GM18511 (cell line): ENCODE data around the gene EDDM3A.
"Not testable (repeated sequence)": the region's sequence is repeated elsewhere in the genome, so short reads cannot be mapped to it uniquely, and the experiment has no call there.

Experiments
- ATAC-seq: cut with Tn5 transposase; IDR thresholded peaks from one replicate; pipeline ENCODE4 v1.9.1; 2021; ENCODE audit warnings: mild to moderate bottlenecking, moderate library complexity; ENCODE audit not compliant: unreplicated experiment

EDDM3A gene

DNA sequence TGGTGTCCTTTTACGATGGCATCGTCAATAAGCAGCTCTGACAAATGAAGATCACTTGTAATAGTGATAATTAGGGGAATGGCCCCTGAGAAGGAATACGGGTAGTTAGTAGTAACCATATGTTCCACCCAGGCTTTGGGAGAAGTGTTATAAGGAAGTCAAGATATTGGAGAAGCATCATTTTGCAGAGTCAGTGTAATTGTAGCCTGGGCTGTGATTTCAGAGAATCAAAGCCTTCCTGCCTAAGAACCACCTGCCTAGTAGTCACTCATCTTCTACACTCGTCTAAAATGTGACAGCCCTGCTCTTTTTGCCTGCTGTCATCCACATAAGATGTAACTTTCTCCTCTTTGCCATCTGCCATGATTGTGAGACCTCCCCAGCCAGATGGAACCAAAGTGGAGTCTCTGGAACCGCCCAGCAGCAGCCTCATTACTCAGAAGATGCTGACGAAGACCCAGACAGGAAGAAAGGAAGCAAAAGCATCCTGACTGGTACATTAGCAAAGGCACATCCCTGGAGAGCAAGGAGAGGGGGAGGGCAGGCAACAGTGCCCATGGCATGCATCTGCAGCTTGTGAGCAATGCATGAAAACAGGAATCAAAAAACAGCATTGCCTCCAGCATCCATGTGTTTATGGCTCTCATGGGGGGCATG is 12.6 kb upstream of the EDDM3A start:
- ATAC-seq = no peak

DNA sequence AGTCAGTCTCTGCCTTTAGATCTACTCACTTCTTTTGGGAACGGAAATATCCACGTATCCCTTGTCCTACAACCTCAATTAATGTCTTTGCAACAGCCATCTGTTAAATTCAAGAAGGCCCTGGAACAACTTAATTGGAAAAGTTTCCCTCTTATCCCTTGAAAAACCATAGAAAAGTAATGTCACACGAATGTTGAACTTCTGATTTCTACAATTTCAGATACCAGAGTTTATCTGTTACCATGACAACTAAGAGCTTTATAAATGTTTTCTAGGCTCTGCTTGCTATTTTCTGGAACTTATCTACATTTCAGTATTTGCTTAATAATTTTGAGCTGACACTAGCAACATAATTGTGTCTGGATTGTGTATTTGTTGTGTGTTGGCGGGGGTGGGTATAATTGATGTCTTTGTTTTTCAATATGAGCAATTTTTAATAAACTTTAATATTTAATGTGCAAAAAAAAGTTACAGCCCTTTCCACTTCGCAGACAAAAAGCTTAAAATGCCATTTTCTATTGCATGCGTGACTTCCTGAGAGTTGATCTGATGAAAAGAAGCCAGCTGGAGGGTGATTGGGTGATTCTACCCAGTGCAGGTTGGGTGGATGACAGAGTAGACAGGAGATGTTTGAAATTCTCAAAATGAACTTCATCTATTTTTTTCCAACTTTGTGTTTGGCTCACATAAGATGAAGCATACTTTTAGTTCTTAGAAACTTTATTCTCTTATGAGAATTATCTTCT is 11.8 kb upstream of the EDDM3A start:
- ATAC-seq = no peak

DNA sequence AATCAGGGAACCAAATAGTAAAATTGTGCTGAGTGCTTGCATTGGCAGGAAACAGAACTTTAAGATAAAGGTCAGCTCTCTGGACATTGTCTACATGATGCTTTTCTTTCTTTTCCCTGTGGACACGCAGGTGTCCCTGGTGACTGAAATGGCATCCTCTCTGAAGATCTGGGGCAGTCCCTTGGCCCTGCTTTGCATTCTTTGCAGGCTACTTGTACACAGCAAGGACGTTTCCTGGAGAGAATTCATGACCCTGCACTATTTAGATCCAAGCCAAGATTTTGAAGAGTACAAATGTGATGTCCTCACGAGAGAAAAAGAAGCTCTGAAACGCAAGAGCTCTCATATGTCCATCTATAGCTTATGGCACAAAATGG is 11.3 kb upstream of the EDDM3A start:
- ATAC-seq = no peak

DNA sequence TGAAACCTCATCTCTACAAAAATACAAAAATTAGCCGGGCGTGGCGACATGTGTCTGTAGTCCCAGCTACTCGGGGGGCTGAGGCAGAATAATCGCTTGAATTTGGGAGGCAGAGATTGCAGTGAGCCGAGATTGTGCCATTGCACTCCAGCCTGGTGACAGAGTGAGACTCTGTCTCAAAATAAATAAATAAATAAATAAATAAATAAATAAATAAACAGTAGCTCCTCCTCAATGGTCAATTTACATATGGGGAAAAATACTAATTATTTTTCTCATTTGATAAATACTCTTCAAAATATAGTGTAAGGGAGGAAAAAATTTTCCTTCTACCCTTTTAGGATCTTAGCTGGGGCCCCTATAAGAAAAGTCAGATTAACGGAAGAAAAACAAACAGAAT is 7.4 kb upstream of the EDDM3A start:
- not testable (repeated sequence) for ATAC-seq

DNA sequence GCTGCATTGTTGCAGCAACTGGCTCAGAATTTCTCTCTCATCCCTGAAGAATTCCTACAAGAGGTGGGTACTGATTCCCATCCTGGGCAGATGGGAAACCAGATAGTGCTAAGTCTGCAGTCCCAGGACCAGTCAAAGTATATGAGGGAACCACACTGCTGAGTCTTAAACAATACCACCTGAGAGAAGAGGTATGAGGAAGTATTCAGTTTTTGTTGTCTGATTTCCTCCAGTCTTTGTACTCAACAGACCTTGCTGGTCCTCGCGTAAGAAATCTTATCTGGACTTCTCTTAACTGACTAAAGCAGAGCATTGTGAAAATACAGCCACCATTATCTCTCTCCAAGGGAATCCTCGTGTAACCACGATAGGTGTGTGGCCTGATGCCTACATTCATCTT is 3.6 kb upstream of the EDDM3A start:
- ATAC-seq = no peak

DNA sequence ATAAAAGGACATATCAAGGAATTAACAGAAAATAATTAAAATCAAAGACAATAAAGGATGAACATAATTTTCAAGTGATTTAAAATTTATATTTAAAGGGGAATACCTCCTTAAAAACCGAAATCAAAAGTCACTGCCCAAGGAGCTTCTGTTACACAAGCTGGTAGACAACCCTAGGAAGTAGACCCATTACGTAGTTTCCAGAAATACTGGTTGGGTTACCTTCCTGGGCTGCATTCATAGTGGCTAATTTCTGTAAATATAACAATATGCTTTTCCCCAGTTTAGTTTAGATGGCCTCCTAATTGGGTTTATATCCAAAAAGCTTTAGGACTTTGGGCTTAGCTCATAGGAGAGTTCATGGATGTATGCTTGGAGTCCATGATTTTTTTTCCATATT is 2.1 kb upstream of the EDDM3A start:
- ATAC-seq = no peak

DNA sequence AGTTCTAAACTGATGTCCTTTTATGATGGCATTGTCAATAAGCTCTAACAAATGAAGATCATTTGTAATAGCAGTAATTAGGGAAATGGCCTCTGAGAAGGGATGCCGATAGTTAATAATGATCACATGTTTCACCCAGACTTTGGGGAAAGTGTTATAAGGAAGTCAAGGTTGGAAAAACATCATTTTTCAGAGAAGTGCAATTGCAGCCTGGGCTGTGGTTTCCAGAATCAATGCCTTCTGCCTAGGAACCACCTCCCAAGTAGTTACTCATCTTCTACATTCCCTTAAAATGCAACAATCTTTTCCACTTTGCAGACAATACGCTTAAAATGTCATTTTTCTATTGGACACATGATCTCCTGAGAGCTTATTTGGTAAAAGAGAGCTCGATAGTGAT is 879 bp downstream of the EDDM3A start:
- no peak for ATAC-seq

DNA sequence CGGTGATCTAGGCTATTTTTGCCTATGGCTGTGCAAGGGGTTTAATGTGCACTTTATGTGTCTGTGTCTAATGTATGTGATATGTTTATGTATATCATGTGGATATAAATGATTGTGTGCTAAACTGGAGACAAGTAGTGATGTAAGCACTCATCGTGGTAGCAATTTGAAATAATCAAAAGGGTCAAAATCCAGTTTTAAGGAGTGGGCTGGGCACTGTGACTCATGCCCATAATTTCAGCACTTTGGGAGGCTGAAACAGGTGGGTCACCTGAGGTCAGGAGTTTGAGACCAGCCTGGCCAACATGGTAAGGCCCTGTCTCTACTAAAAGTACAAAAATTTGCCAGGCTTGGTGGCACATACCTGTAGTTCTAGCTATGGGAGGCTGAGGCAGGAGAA is 2.8 kb downstream of the EDDM3A start:
- no peak for ATAC-seq

DNA sequence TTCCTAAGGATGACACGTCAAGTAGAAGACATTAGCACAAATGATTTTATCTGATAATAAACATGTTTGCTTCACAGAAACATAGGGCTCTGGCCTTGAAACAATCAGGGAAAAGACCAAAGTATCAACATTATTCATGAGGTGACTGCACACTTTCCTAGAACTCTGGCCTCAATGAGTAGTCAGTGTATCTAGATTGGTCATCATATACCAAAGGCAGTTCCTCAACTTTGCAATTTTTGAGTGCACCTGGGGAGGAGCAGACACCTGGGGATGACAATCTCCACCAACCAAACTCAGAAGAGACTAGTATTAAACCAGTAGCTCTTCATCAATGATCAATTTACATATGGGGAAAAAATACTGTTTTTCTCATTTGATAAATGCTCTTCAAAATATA is 4.5 kb downstream of the EDDM3A start:
- ATAC-seq = no peak

DNA sequence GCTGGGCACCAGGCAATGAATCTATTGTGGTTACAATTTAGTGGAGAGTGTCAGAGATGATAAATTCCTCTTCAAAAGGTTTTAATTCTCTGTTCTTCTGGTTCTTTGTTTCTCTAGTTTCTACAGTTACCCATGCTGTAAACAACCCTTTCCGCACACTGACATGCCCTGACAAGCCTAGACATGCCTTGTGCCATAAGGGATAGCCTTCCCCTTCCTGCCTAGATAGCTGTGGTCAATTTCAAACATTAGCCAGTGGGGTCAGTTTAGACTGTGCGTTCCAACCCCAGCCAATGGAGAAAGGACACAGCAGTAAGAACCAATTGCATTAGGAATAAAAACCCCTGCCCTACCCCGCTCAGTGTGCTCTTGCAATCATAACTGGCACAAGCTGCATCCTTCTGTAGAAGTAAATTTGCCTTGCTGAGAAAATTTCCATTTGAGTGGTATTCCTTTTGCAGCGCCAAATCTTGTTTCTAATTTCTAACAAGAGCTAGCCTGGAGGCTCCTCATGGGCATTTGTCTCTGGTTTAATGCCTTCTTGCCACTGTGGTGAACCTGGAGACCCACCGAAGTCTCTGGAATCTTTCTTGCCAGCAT is 6.4 kb downstream of the EDDM3A start:
- ATAC-seq = no peak

DNA sequence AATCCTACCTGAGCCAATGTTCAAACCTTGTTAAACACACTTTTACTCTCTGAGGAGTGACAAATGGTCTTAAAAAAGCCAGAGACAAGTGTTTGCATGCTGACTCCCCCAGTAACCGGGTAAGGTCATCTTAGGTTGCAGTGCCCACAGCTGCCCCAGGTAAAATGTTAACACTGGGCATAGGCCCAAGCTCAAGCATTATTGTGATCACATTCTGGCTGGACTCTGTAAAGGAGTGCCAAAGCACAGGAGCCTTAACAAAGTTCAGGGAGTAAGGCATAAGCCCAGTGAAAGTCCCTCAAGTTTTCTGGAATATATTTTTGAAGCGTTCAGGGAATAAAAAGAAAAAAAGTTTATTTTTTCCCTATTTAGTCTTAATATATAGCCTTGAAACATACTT is 8.6 kb downstream of the EDDM3A start:
- ATAC-seq = no peak

DNA sequence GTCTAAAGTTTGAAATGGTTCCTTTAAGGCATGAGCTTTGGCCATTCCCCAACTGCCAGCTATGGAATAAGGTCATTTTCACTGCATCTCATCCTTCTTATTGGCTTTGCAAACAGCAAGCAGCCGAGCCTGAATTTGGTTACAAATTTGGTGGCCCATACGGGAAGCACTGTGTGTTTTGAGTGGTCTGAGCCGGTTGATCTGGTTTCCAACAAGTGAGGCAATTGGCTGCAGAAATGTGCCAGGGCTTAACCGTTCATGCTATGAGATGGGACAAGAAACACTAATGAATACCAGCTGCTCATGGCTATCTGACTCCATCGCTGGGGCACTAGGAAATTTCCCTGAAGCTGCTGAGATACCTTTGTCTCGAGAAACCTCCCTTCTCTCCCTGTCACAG is 9.3 kb downstream of the EDDM3A start:
- no peak for ATAC-seq

DNA sequence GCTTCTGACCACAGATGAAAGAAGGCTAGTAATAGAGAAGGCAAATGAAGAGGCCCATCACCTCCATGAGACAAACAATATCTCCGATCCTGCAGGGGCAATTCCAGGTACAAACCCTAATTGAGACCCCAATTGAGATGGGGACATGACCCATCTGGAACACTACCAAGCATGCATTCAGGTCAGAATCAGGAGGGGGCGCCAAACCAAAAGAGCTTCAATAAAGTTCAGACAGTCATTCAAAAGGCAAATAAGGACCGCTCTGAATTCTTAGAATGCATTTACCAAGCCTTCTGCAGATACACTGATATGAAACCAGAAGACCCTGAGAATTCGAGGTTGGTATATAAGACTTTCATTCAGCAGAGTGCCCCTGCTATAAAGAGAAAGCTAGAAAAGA is 12.3 kb downstream of the EDDM3A start:
- ATAC-seq = no peak

DNA sequence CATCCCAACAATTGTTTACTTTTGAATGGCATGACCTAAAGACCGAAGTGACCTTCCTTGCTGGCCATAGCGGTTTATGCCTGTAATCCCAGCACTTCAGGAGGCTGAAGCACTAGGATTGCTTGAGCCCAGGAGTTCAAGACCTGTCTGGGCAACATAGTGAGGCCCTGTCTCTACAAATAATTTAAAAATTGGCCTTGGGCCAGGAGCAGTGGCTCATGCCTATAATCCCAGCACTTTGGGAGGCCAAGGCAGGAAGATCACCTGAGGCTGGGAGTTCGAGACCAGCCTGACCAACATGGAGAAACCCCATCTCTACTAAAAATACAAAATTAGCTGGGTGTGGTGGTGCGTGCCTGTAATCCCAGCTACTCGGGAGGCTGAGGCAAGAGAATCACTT is 13.8 kb downstream of the EDDM3A start:
- ATAC-seq = not testable (repeated sequence)

DNA sequence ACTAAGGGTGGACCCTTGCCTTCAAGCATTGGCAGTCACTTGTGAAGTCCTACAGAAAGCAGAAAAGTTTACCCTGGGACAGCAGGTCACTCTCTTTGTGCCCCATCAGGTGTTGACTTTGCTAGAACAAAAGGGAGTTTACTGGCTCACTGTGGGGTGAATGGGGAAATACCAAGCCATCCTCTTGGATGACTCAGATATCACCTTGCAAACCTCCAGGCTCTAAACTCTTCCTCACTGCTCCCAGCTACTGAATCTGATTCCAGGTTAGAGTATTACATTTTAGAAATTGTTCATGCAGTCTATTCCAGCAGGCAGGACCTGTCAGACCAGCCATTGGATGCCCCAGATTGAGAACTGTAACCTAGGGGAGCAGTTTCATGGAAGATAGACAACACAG is 15.3 kb downstream of the EDDM3A start:
- no peak for ATAC-seq

DNA sequence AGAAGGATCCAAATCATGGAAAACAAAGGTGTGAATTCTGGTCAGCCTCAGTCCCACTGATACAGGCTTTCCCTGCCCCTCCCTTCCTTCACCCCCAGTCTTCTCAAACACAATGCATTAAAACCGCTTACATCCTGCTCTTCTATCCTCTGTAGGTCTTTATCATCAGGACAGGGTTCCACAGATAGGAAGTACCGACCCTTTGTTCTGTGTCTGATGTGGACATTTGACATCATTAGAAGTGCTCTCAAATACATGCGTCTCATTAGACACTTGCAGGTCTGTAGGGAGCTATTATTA is 22.9 kb downstream of the EDDM3A start:
- no peak for ATAC-seq

DNA sequence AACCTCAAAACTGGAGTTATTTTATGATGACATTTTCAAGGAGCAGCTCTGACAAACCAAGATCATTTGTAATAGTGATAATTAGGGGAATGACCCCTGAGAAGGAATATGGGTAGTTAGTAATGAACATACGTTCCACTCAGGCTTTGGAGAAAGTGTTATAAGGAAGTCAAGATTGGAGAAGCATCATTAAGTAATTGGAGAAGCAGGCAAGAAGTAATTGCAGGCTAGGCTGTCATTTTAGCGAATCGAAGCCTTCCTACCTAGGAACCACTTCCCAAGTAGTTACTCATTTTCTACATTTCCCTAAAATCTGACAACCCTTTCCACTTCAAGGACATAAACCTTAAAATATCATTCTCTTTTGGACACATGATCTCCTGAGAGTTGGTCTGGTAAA is 23.7 kb downstream of the EDDM3A start:
- no peak for ATAC-seq

DNA sequence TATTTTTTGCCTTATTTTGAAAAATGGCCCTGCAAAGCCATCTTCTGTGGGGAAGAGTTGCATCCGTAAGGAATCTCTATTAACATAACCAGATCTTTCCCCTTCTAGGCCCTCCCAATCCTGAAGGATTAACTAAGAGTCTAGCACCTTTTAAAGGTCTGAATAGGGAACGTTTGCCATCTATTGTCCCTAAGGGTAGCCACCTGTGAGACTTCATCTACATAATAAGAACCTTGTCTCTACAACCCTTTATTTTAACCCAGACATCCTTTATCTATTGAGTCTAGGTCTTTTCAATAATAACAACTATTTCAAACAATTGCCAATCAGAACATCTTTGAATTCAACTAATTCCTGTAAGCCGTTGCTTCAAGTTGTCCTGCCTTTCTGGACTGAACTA is 27.0 kb downstream of the EDDM3A start:
- no peak for ATAC-seq

DNA sequence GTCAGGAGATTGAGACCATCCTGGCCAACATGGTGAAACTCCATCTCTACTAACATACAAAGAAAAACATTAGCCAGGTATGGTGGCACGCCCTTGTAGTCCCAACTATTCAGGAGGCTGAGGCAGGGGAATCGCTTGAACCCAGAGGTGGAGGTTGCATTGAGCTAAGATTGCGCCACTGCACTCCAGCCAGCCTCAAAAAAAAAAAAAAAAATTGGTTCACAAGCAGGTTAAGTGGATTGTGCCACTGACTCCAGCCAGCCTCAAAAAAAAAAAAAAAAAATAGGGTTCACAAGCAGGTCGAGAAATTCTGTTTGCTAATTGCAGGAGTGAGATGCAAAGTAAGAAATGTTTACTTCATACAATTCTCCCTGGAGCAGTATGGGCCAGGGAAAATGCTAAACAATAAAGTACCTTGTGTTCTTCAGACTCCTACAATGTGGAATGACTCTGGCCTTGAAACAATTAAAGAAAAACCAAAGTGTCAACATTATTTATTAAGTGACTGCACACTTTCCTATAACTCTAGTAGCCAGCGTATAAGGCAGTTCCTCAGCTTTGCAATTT is 28.7 kb downstream of the EDDM3A start:
- no peak for ATAC-seq

DNA sequence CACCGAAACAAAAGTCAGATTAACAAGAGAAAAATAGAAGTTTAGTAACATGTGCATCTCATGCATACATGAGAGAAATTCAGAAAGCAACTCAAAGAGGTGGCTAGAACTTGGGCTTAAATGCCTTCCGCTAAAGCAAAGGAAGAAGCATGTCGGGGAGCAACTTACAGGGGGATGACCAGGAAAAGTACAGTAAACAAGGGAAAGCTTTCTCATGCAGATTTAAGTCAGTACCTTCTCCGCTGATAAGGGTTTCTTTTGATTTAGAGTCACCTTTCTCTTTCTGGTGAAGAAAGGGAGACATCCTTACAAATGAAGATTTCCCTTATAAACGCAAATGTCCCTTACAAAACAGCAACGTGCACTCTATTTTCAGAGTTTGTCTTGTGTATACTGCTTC is 29.4 kb downstream of the EDDM3A start:
- no peak for ATAC-seq

DNA sequence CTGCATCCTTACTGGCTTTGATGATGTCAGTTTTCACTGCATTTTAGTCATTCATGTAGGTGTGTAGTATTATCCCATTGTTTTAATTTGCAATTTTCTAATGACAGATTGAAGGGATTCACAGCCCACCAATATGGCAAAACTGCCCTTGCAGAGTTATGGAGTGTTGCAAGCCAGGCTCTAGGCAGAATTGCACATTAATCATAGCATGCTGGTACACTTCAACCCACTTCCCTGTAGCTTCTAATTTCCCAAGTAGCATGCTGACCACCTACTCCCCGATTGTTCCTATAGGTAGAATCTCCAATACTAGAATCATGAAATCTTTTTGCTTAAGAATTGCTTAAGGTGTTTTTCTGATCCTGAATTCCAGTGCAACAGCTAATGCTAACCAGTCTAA is 30.2 kb downstream of the EDDM3A start:
- no peak for ATAC-seq

DNA sequence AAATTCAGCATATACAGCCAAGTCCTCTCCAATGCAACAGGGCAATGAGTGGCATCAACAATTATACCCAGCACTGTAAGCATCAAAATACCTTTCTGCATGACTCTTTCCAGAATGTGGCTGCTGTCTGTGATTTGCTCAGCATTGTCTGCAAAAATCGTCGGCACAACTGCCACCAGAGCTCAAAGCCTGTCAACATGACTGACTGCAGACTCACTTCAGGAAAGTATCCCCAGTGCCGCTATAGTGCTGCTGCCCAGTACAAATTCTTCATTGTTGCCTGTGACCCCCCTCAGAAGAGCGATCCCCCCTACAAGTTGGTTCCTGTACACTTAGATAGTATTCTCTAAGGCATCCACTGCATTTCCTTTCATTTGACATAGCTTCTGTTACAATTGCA is 36.1 kb downstream of the EDDM3A start:
- ATAC-seq = no peak
